H1 (cell line): Measurements from ENCODE around the gene CERKL. TPM values are rescaled to one million over a fixed set of nuclear protein-coding genes. Genes with fewer than 3 reads are reported as not detected.
A peak's percentile ranks its signal among the peaks of the same experiment; 100 is the strongest.

ENCODE experiments used
- EZH2 ChIP-seq: fragments of 200-600 bp; sonication (generic); IDR thresholded peaks from 2 replicates; pipeline ENCODE4 v1.7.1; 2012; ENCODE audit warnings: low read depth, mild to moderate bottlenecking, moderate library complexity, low read length, inconsistent platforms; ENCODE audit not compliant: severe bottlenecking
- POLR2A ChIP-seq, 2 experiments: IDR thresholded peaks; 1 replicate in 1 of 2; 2 replicates in 1 of 2; pipeline ENCODE4 v1.6.1; 2011; ENCODE audit warnings: low read depth in 2 of 2, low read length in 2 of 2, mild to moderate bottlenecking in 2 of 2; ENCODE audit errors: control extremely low read depth in 1 of 2
- SUZ12 ChIP-seq: fragments of 200-600 bp; sonication (generic); IDR thresholded peaks from 2 replicates; pipeline ENCODE4 v1.6.1; 2012; ENCODE audit warnings: mild to moderate bottlenecking, inconsistent platforms, low read length, moderate library complexity, mixed read lengths
- polyA plus RNA-seq, 7 experiments: library from polyadenylated mRNA; depleted of rRNA in 3 of 7; stranded (reverse) in 5 of 7; unstranded in 2 of 7; fragments of >200 nt in 5 of 7; fragments of 200-250 nt in 2 of 7; gene quantifications; 1 replicate in 5 of 7; 2 replicates in 1 of 7; 4 replicates in 1 of 7; pipeline versions ENCODE4 v1.2.1 to v1.2.3, GENCODE V29; 2011 to 2013; ENCODE audit warnings: missing spikeins in 2 of 7, mixed read lengths in 2 of 7
- total RNA-seq: library from RNA; stranded (reverse); fragmentation: NEBNext Ultra II Directional; extraction: Animal tissue kit (Norgen Biotek cat#: 25700); gene quantifications from 2 replicates; pipeline ENCODE4 v1.2.1, GENCODE V29; 2021
- TF ChIP-seq, protein P1 (sequence below): fragments of 300-600 bp; sonication (generic); IDR thresholded peaks from 2 replicates; pipeline ENCODE4 v1.7.1; 2012; ENCODE audit warnings: low read length, moderate library complexity, mild to moderate bottlenecking, inconsistent platforms; ENCODE audit not compliant: insufficient replicate concordance

The CERKL gene
- total and polyA plus RNA-seq, 2 of the 8 experiments (the other 6 are each of a cell fraction or from before 2014, with no cell fraction given), result 0.05 TPM; not detected in 1

DNA sequence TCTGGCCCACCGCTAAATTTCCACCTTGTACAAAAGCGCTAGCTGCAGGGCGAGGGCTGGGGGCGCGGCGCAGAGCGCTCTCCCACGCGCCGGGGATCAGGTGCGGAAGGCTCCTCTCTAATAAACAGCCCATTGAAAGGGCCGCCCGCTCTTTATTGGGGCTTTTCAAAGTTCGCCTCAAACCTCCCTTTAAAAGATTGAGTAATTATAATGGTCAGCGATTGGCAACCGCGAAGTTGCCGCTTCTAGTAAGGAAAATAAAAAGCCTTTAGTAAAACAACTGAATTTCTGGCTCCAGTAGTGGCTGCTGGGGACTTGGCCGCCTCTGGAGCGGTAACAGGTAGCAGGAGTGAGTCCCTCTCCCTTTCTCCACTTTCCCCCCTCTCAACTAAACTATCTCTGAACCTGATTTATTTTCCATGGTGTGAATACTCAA, 22.7 kb upstream of the CERKL start (continued):
- TF ChIP-seq, protein P1, sequence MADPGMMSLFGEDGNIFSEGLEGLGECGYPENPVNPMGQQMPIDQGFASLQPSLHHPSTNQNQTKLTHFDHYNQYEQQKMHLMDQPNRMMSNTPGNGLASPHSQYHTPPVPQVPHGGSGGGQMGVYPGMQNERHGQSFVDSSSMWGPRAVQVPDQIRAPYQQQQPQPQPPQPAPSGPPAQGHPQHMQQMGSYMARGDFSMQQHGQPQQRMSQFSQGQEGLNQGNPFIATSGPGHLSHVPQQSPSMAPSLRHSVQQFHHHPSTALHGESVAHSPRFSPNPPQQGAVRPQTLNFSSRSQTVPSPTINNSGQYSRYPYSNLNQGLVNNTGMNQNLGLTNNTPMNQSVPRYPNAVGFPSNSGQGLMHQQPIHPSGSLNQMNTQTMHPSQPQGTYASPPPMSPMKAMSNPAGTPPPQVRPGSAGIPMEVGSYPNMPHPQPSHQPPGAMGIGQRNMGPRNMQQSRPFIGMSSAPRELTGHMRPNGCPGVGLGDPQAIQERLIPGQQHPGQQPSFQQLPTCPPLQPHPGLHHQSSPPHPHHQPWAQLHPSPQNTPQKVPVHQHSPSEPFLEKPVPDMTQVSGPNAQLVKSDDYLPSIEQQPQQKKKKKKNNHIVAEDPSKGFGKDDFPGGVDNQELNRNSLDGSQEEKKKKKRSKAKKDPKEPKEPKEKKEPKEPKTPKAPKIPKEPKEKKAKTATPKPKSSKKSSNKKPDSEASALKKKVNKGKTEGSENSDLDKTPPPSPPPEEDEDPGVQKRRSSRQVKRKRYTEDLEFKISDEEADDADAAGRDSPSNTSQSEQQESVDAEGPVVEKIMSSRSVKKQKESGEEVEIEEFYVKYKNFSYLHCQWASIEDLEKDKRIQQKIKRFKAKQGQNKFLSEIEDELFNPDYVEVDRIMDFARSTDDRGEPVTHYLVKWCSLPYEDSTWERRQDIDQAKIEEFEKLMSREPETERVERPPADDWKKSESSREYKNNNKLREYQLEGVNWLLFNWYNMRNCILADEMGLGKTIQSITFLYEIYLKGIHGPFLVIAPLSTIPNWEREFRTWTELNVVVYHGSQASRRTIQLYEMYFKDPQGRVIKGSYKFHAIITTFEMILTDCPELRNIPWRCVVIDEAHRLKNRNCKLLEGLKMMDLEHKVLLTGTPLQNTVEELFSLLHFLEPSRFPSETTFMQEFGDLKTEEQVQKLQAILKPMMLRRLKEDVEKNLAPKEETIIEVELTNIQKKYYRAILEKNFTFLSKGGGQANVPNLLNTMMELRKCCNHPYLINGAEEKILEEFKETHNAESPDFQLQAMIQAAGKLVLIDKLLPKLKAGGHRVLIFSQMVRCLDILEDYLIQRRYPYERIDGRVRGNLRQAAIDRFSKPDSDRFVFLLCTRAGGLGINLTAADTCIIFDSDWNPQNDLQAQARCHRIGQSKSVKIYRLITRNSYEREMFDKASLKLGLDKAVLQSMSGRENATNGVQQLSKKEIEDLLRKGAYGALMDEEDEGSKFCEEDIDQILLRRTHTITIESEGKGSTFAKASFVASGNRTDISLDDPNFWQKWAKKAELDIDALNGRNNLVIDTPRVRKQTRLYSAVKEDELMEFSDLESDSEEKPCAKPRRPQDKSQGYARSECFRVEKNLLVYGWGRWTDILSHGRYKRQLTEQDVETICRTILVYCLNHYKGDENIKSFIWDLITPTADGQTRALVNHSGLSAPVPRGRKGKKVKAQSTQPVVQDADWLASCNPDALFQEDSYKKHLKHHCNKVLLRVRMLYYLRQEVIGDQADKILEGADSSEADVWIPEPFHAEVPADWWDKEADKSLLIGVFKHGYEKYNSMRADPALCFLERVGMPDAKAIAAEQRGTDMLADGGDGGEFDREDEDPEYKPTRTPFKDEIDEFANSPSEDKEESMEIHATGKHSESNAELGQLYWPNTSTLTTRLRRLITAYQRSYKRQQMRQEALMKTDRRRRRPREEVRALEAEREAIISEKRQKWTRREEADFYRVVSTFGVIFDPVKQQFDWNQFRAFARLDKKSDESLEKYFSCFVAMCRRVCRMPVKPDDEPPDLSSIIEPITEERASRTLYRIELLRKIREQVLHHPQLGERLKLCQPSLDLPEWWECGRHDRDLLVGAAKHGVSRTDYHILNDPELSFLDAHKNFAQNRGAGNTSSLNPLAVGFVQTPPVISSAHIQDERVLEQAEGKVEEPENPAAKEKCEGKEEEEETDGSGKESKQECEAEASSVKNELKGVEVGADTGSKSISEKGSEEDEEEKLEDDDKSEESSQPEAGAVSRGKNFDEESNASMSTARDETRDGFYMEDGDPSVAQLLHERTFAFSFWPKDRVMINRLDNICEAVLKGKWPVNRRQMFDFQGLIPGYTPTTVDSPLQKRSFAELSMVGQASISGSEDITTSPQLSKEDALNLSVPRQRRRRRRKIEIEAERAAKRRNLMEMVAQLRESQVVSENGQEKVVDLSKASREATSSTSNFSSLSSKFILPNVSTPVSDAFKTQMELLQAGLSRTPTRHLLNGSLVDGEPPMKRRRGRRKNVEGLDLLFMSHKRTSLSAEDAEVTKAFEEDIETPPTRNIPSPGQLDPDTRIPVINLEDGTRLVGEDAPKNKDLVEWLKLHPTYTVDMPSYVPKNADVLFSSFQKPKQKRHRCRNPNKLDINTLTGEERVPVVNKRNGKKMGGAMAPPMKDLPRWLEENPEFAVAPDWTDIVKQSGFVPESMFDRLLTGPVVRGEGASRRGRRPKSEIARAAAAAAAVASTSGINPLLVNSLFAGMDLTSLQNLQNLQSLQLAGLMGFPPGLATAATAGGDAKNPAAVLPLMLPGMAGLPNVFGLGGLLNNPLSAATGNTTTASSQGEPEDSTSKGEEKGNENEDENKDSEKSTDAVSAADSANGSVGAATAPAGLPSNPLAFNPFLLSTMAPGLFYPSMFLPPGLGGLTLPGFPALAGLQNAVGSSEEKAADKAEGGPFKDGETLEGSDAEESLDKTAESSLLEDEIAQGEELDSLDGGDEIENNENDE, result no peak
- TF ChIP-seq EZH2 (peak; percentile 78), POLR2A (IDR thresholded peaks at IDR 0.05; ENCODE audit: control extremely low read depth in 1 of 2, low read depth in 2 of 2, low read length in 2 of 2) (no peak), SUZ12 (peak; percentile 48; the same call in 1 of the 2 replicates)
